IMR-90 (cell line): ENCODE data around the gene RPS6KA2.

Source experiments
- CTCF ChIP-seq: conservative IDR thresholded peaks from 2 replicates; pipeline ENCODE4 v1.5.1; 2012; ENCODE audit warnings: mild to moderate bottlenecking, low read depth, low read length, improper control_type of control experiment
- ELK1 ChIP-seq: fragments of 150-350 bp; IDR thresholded peaks from 2 replicates; pipeline ENCODE4 v1.6.1; 2016; ENCODE audit warnings: low read depth, mild to moderate bottlenecking, low read length, moderate library complexity, borderline replicate concordance
- FOS ChIP-seq: fragments of 150-350 bp; IDR thresholded peaks from 2 replicates; pipeline ENCODE4 v1.6.1; 2016; ENCODE audit warnings: low read depth, low read length
- POLR2A ChIP-seq: IDR thresholded peaks from 2 replicates; pipeline ENCODE4 v1.6.1; 2012; ENCODE audit warnings: mild to moderate bottlenecking, low read depth, low read length
- RCOR1 ChIP-seq: IDR thresholded peaks from 2 replicates; pipeline ENCODE4 v1.6.1; 2012; ENCODE audit warnings: mild to moderate bottlenecking, low read length, improper control_type of control experiment; ENCODE audit not compliant: insufficient replicate concordance

DNA sequence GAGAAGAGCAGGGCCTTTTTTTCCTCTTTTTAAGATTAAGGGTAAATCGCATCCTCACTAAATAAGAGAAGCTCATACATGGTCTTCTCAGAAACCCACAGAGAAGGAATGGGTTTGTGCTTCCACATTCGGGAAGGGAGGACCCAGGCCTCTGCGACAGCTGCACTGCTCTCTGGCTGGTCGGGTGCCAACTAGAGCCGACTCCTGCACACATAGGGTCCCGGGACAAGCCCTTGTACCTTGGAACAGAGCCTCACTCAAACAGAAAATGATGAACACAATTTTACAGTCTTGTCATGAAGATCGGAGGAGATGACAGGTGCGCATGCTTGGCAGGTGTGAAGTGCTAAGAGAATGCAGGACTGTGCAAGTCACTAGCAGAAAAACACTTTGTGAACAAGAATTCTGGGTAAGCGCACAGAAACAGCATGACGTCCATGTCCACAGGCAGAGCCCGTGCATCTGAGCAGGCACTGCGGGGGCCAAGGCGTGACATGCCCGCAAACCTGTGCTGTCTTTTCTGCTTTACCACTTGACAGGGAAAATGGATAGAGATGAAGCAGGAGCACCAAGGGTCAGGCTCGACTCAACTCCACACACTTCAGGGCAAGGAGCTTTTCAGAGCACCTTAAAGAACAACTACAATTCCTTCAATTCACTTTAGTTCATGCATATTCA lies 143.3 kb downstream of the RPS6KA2 start:
- TF ChIP-seq POLR2A (no peak), CTCF (no peak), FOS (no peak), RCOR1 (no peak), ELK1 (no peak)
